Measurements from ENCODE around the gene RBM10. TPM values are rescaled to one million over a fixed set of nuclear protein-coding genes. Genes with fewer than 3 reads are reported as not detected.

RBM10 gene
- total and polyA plus RNA-seq, 2 of the 13 experiments (the other 11 are each of a cell fraction or from before 2014, with no cell fraction given): 15.9 to 43.1 TPM

DNA sequence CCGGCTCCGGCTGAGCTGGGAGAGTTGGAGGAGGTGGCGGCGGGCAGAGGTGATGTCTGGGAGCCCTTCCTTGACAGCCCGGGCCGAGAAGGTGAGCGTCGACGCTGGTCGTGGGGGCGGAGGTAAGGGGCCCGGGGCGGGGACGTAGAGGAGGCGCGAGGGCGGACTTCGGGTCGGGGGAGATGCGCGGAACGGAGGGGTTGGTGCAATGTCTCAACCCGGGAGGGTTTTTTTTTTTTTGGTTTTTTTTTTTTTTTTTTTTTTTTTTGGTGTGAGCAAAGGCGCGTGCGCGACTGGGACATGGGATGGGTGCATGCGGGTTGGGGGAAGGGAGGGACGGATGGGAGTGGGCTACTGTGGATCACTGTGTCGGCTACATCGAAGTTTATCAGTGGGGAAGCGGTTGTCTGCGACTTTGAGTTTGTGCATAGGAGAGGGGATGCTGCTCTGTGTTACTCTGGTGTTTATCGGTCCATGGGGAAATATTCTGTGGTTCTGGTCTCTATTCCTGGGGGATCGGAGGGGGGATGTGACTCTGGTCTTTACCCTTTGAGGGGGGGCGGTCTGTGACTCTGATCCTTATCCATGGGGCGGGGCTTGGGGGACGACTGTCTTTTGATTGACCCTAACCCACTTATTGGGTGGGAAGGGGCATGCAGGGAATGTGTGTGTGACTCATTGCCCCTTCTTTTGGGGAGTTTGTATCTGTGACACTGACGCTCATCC is 537 bp downstream of the RBM10 start:
- Histone ChIP-seq H3K9me3 (ENCODE audit: low read length) (no peaks in the 10 kb centered on the region), H3K27me3 (ENCODE audit: control insufficient read depth in 1 of 2, insufficient read depth in 2 of 2, low read length in 2 of 2) (no peaks in the 10 kb centered on the region), H3K4me1 (ENCODE audit: insufficient read depth, low read length) (peaks cover 20% of the 10 kb centered on the region), H3K79me2 (ENCODE audit: insufficient read depth, low read length) (peaks cover 50% of the 10 kb centered on the region), H3K4me3 (replicated peaks in 1 of 3; ENCODE audit: insufficient read depth in 1 of 3, low read depth in 2 of 3, low read length in 3 of 3) (peak overlapping the region; percentile 66 to 83 (median 76)), H2AFZ (ENCODE audit: low read length) (no peak overlapping the region), H4K20me1 (ENCODE audit: insufficient read depth, low read length) (peaks cover 18% of the 10 kb centered on the region; the same call in 1 of the 2 replicates), H3K9ac (ENCODE audit: insufficient read depth, low read depth, low read length) (peak overlapping the region; percentile 89), H3K27ac (ENCODE audit: extremely low read length, insufficient read depth, low read length) (peak overlapping the region; percentile 98), H3K36me3 (replicated peaks in 1 of 2; ENCODE audit: control insufficient read depth in 1 of 2, insufficient read depth in 2 of 2, low read length in 2 of 2) (peaks cover 1 to 7% of the 10 kb centered on the region in 2 experiments; a peak in 3 of 5 replicates), H3K4me2 (ENCODE audit: low read depth, low read length) (peak overlapping the region; percentile 93)
- FAIRE-seq (peak; percentile 23), ATAC-seq (peak; percentile 44), DNase-seq (ENCODE audit: low spot score) (no peak)
- in situ Hi-C loops (cut with HindIII; ENCODE audit: extremely low pct_ligation_motif_present, low pct_unique_long_range_greater_than_20kb) (no loop called here), intact Hi-C loops (cut with micrococcal nuclease; ENCODE audit: unreplicated experiment) (loop anchor here (2.0 kb wide), 1 partner anchor 15 kb away; no protein-coding TSS in a partner anchor)
- ChIA-PET POLR2A (interaction anchor here (0.9 to 2.0 kb wide), 9 partner anchors 11 to 167 kb away, joined by 3 to 35 read pairs (median 8); no protein-coding TSS in a partner anchor), CTCF (ENCODE audit: low intra/inter-chr PET ratio, low total read pairs) (no interaction called here)
- no TSS peak for BruUV-seq (replicated peaks)
- WGBS (ENCODE audit: low lambda C conversion rate): under 1% methylated on average over 14 of the region's 39 CpGs
- TF ChIP-seq AGO2 (optimal IDR thresholded peaks at IDR 0.05; ENCODE audit: low read depth, low read length): peak; percentile 55
- 0 out of 2 replicates have a peak, but pooled peaks have one; percentile 1 for TF ChIP-seq MYC (CRISPR knock-in tag; IDR thresholded peaks at IDR 0.05; ENCODE audit: borderline replicate concordance)
- peak; percentile 41; the same call in 1 of the 2 replicates for TF ChIP-seq ZNF768 (CRISPR knock-in tag; IDR thresholded peaks at IDR 0.05)
- TF ChIP-seq ZNF414 (CRISPR knock-in tag; IDR thresholded peaks at IDR 0.05): 0 out of 2 replicates have a peak, but pooled peaks have one; percentile 19
- TF ChIP-seq, protein P1, sequence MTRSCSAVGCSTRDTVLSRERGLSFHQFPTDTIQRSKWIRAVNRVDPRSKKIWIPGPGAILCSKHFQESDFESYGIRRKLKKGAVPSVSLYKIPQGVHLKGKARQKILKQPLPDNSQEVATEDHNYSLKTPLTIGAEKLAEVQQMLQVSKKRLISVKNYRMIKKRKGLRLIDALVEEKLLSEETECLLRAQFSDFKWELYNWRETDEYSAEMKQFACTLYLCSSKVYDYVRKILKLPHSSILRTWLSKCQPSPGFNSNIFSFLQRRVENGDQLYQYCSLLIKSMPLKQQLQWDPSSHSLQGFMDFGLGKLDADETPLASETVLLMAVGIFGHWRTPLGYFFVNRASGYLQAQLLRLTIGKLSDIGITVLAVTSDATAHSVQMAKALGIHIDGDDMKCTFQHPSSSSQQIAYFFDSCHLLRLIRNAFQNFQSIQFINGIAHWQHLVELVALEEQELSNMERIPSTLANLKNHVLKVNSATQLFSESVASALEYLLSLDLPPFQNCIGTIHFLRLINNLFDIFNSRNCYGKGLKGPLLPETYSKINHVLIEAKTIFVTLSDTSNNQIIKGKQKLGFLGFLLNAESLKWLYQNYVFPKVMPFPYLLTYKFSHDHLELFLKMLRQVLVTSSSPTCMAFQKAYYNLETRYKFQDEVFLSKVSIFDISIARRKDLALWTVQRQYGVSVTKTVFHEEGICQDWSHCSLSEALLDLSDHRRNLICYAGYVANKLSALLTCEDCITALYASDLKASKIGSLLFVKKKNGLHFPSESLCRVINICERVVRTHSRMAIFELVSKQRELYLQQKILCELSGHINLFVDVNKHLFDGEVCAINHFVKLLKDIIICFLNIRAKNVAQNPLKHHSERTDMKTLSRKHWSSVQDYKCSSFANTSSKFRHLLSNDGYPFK (CRISPR knock-in tag; IDR thresholded peaks at IDR 0.05; ENCODE audit: borderline replicate concordance): peak; percentile 16; the same call in 1 of the 2 replicates
- TF ChIP-seq GABPB1 (CRISPR knock-in tag; IDR thresholded peaks at IDR 0.05): peak; percentile 26; the same call in 1 of the 2 replicates
- no peak for TF ChIP-seq GRHL1 (CRISPR knock-in tag; conservative IDR thresholded peaks at IDR 0.05)
- TF ChIP-seq ZNF687 (CRISPR knock-in tag; IDR thresholded peaks at IDR 0.05): peak; percentile 40; the same call in 1 of the 2 replicates
- 0 out of 2 replicates have a peak, but pooled peaks have one; percentile 36 for TF ChIP-seq ZFP82 (CRISPR knock-in tag; IDR thresholded peaks at IDR 0.05; ENCODE audit: borderline replicate concordance)
- no peak for TF ChIP-seq KDM4B (CRISPR knock-in tag; IDR thresholded peaks at IDR 0.05)
- TF ChIP-seq KAT2B (IDR thresholded peaks at IDR 0.05; ENCODE audit: borderline replicate concordance, low read depth, low read length): no peak
- 0 out of 2 replicates have a peak, but pooled peaks have one; percentile 11 for TF ChIP-seq ZMAT3 (CRISPR knock-in tag; conservative IDR thresholded peaks at IDR 0.05)

Data from HepG2 (cell line).